ENCODE data around the gene SS18L1.

DNA sequence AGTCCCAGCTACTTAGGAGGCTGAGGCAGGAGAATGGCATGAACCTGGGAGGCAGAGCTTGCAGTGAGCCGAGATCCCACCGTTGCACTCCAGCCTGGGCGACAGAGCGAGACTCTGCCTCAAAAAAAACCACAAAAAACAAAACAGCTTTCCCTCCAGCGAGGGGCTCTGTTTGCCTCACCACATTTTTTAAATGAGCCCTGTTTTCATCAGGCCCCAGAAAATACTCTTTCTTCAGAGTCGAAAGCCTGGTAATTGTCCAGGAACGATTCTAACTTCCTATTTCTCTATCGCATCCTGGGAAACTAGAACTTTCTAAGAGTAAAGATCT, 51.5 kb downstream of the SS18L1 start:
- TF ChIP-seq, protein P1, sequence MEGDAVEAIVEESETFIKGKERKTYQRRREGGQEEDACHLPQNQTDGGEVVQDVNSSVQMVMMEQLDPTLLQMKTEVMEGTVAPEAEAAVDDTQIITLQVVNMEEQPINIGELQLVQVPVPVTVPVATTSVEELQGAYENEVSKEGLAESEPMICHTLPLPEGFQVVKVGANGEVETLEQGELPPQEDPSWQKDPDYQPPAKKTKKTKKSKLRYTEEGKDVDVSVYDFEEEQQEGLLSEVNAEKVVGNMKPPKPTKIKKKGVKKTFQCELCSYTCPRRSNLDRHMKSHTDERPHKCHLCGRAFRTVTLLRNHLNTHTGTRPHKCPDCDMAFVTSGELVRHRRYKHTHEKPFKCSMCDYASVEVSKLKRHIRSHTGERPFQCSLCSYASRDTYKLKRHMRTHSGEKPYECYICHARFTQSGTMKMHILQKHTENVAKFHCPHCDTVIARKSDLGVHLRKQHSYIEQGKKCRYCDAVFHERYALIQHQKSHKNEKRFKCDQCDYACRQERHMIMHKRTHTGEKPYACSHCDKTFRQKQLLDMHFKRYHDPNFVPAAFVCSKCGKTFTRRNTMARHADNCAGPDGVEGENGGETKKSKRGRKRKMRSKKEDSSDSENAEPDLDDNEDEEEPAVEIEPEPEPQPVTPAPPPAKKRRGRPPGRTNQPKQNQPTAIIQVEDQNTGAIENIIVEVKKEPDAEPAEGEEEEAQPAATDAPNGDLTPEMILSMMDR (conservative IDR thresholded peaks at IDR 0.05; ENCODE audit: low read length), result no peak
- no peak for TF ChIP-seq EZH2phosphoT487 (IDR thresholded peaks at IDR 0.05; ENCODE audit: borderline replicate concordance)
